NCI-H1417 treated with DMSO at 0.1 percent for 48 hours (cell line): ENCODE measurements around the gene B4GALT5.
"Not testable (repeated sequence)": the region's sequence is repeated elsewhere in the genome, so short reads cannot be mapped to it uniquely, and the experiment has no call there.

Experiments
- DNase-seq: peaks from one replicate; lab custom pipeline; 2025; lab: John Stamatoyannopoulos, UW

Gene B4GALT5

DNA sequence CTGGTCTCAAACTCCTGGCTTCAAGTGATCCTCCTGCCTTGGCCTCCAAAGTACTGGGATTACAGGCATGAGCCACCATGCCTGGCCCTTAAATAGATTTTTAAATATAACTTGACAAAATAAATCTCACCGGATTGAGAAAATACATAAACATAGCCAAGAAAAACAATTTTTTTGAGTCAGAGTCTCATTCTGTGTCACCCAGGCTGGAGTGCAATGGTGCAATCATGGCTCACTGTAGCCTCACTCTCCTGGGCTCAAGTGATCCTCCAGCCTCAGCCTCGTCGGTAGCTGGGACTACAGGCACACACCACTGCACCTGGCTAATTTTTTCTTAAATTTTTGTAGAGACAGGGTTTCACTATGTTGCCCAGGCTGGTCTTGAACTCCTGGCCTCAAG, 85.4 kb downstream of the B4GALT5 start:
- not testable (repeated sequence) for DNase-seq

DNA sequence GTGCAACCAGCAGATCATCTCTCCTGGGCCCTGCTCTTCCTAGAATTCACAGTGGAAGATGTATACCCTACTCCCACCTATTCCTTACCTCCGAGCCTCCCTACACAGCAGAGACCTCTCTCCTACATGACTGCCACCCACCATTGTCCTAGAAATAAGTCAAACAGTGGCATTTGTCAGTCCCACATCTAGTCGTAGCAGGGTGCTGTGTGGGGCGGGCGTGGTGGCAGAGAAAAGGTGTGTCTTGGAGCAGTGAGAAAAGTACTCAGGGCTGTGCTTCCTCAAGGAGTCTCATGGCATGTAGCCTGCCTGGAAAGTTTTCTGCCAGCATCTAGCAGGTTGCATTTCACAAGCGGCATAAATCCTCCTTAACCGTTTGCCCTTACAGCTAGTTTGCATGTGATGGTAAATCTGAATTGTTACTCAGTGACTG, 86.3 kb downstream of the B4GALT5 start:
- no peak for DNase-seq

GRCh38 chr20:49624988-49625387, 88.7 kb downstream of the B4GALT5 start:
- DNase-seq, result not testable (repeated sequence)

DNA sequence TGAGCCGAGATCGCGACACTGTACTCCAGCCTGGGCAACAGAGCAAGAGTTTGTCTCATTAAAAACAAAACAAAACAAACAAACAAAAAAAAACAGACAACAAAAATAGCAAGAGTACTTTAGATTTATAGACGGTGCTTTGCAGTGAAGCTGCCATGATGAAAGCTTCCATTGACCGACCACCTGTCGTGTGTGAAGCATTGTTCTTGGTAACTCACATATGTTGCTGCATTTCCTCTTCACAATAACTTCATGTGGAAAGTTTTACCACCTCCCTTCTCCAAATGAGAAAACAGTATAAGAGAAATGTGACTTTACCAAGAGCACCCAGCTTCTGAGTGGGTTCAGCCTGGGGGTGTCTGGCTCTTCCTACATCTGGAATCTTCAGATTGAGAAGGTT, 89.4 kb downstream of the B4GALT5 start:
- no peak for DNase-seq

- no peak for DNase-seq
Measured at GRCh38 chr20:49622243-49622642, 91.4 kb downstream of the B4GALT5 start.

DNA sequence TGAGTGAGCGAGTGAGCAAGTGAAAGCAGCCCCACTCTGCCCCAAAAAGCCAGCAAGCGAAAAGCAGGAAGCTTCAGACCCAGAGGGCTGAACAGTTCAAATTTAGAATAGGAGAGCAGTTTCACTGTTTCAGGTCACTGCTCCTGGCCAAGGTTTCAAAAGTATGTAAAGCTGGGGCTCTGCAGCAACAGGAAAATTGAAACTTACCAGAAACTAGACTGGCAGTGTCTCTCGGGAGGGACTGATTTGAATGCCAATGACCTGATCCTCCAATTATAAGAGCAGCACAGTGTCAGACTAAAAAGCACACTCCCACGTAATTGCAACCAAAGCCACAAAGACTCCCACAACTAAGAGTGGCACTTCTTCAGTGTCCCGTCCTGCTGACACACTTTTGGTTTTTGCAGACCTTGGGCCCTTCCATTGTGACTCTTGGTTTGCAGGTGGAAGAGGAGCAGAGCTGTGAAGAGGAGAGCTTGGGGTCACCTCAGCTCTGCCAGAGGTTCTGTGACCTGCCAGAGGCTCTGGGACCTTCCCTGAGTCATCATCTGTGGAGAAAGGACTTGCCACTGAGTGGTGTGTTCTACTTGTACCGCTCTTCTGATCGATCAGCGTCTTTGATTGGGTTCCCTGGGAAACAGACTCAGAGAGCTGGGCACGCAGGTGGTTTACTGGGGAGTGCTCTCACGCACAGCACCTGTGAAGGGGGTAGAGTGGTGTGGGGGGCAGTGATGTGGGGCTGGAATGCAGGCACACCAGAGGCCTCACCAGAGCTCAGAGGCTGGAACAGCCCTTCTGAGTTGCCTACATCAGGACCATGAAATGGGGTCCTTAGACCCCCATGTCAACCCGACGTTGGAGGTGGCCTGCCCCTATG, 93.1 kb downstream of the B4GALT5 start:
- no peak for DNase-seq

DNA sequence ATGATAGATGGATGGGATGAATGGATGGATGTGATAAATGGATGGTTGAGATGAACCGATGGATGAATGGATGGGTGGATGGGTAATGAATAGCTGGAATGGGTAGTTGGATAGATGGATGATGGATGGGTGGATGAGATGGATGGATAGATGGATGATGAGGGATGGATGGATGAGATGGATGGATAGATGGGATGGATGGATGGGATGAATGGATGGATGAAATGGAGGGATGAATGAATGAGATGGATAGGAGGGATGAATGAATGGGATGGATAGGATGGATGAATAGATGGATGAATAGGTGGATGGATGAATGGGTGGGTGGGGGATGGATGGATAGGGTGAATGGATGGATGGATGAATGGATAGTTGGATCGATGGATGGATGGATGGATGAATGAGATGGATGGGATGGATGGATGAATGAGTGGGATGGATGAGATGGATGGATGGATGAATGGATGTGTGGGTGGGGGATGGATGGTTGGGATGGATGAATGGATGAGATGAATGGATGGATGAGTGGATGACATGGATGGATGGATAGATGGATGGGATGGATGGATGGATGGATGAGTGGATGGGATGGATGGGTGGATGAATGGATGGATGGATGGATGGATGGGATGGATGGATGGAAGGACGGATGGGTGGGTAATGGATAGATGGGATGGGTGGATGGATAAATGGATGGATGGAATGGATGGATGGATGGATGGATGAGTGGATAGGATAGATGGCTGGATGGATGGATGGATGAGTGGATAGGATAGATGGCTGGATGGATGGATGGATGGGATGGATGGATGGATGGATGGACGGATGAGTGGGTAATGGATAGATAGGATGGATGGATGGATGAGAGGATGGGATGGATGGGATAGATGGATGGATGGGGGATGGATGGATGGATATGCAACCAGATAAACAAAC, 94.3 kb downstream of the B4GALT5 start:
- DNase-seq, result no peak

GRCh38 chr20:49618289-49618688, 95.4 kb downstream of the B4GALT5 start:
- DNase-seq, result no peak

- DNase-seq, result not testable (repeated sequence)
Measured at GRCh38 chr20:49617394-49617793, 96.3 kb downstream of the B4GALT5 start.

DNA sequence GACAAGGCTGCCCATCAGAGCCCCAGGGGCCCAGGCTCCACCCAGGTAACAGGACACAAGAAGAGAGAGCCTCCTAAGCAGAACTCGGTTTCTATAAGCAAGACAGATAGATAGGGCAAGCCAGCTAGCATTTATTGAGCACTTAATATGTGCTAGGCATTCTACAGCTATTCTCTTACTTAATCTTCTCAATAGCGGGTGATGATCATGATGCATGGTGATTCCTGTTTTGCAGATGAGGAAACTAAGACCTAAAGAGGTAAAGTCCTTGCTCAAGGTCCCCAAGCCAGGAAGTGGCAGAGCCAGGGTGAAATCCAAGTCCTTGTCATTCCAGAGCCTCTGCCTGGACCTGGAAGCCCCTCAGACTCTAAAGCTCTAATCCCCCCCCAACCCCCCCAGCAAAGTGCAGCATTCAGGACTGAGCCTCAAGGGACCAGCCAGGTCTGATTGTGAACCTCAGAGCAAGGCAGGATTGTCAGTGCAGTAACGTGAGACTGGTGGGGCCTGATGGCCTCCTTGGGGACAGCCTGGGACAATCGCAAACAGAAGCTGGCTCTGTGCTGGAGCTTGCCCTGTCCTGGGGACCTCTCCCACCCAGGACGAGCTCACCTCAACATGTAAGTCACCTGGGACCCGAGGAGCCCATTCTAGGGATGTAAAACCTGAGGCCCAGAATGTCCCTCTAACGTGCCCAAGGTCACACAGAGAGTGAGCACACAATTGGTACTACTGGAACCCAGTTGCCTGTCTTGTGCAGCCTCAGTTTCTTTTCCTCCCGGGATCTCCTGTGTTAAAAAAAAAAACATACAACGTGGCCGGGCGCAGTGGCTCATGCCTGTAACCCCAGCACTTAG, 97.3 kb downstream of the B4GALT5 start:
- no peak for DNase-seq

- DNase-seq, result no peak
Measured at GRCh38 chr20:49615401-49616153, 98.1 kb downstream of the B4GALT5 start.

- DNase-seq, result not testable (repeated sequence)
Measured at GRCh38 chr20:49615051-49615400, 98.7 kb downstream of the B4GALT5 start.

GRCh38 chr20:49614338-49615050, 99.2 kb downstream of the B4GALT5 start:
- no peak for DNase-seq

DNA sequence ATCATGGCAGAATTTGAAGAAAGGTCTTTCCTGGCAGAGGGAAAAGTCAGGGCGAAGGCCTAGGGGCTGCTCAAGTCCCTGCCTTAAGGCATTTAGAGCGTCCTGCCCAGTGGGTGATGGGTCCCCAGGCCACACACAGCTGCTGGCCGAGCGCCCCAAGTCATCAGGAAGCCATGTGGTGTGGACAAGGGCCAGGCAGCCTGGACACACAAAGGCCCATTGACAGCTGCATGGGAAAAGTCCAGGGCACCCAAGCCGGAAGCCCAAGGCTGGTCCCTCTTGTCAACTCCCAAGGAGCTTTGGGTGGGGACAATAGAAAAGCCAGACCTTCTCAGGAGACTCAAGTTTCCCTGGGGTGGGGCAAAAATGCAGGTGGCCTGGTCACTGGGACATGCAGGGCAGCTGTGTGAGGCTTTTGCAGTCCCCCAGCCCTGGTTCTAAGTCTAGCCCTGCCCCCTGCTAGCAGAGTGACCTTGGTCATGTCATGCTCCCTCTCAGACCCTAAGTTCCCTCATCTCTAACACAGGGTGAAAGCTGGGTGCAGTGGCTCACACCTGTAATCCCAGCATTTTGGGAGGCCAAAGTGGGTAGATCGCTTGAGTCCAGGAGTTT, 101.4 kb downstream of the B4GALT5 start:
- DNase-seq, result no peak

DNA sequence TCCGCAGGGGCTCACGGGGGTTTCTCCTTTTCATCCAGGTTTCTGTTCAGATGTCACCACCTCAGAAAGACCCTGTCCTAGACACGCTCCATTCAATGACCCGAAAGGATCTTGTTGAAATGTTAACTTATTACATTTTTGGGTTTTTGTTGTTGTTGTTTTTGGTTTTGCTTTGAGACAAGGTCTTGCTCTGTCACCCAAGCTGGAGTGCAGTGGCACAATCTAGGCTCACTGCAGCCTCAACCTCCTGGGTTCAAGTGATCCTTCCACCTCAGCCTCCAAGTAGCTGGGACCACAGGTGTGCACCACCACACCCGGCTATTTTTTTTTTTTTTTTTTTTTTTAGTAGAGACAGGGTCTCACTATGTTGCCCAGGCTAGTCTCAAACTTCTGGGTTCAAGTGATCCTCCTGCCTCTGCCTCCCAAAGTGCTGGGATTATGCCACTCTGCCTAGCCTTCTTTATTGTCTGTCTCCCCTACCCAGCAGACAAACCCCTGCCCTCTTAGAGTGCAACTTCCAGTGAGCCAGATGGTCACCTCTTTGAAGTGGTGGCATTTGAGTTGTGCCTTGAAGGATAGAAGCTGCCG, 102.0 kb downstream of the B4GALT5 start:
- DNase-seq, result not testable (repeated sequence)

DNA sequence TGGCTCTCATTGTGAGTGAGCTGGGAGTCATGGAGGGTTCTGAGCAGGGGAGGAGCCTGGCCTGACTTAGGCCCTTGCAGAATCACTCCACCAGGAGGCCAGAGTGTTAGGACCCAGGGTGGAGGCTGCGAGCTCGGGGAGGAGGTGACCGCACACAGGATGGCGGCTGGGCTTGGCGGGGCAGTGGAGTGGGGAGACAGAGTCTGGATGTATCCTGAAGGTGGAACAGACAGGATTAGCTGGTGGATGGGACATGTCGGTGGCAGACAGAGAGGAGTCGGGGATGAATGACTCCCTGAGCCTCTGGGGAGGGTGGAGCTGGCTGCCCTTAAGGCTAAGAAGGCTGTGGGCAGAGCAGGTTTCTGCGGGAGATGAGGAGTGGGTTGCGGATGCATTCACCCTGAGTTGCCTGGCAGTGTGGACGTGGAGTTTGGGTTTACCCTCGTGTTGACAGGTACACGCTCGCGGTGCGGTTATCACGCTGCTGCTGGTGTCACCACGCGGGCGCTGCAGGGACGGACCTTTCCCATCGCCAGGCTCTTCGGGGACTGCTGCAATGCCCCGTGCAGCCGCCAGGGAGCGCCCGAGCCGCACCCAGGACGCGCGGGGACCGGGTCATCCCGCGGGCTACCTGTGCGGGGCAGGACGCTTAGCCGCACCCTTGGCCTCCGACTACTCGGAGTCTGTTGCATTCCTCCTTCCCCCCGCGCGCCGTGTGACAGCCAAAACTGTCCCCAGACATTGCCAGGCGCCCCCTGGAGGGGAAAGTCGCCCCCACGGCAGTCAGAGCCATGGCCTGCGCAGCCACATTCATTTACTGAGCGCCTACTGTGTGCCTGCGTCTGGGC, 102.8 kb downstream of the B4GALT5 start:
- no peak for DNase-seq

- peak; percentile 35 for DNase-seq
Measured at GRCh38 chr20:49608752-49609670, 104.7 kb downstream of the B4GALT5 start.

GRCh38 chr20:49607568-49607967, 106.1 kb downstream of the B4GALT5 start:
- DNase-seq, result no peak
